ENCODE results near the gene CORO1C. TPM values are rescaled to one million over a fixed set of nuclear protein-coding genes. Genes with fewer than 3 reads are reported as not detected.

The CORO1C gene
- polyA plus RNA-seq, 1 experiment: 596 TPM

DNA sequence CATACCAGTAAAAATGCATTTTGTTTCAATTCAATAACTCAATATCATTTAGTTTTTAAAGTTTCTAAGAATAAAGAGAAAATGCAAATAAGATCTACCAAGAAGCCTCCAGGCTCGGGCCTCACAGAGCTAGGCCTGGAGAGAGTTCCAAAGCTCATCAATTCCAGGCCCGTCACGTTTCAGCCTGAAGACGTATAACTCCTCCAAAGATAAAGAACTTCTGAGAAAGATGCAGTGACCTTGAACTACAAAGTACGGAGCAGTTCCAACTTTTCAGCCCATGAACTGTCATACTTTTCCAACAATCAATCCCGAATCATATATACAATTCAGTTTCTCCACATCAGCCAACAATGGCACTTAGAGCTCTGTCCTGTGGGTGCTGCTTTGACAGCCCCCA lies 17.8 kb downstream of the CORO1C start:
- no peak overlapping the region; the same call in 1 of the 2 replicates for H3K4me3 ChIP-seq (ENCODE audit: low read depth, low read length)
- ChIA-PET POLR2A (interaction anchor here (0.5 to 1.3 kb wide), 4 partner anchors 9 to 74 kb away, joined by 3 to 9 read pairs (median 6); no protein-coding TSS in a partner anchor), CTCF (interaction anchor here (0.7 kb wide), 1 partner anchor 10 kb away, joined by 5 read pairs; no protein-coding TSS in a partner anchor)
- H3K27me3 ChIP-seq (ENCODE audit: control insufficient read depth, insufficient read depth, low read length): no peaks in the 10 kb centered on the region
- no peaks in the 10 kb centered on the region for H3K9me3 ChIP-seq (ENCODE audit: control insufficient read depth, insufficient read depth, low read length)
- TF ChIP-seq, protein P1, sequence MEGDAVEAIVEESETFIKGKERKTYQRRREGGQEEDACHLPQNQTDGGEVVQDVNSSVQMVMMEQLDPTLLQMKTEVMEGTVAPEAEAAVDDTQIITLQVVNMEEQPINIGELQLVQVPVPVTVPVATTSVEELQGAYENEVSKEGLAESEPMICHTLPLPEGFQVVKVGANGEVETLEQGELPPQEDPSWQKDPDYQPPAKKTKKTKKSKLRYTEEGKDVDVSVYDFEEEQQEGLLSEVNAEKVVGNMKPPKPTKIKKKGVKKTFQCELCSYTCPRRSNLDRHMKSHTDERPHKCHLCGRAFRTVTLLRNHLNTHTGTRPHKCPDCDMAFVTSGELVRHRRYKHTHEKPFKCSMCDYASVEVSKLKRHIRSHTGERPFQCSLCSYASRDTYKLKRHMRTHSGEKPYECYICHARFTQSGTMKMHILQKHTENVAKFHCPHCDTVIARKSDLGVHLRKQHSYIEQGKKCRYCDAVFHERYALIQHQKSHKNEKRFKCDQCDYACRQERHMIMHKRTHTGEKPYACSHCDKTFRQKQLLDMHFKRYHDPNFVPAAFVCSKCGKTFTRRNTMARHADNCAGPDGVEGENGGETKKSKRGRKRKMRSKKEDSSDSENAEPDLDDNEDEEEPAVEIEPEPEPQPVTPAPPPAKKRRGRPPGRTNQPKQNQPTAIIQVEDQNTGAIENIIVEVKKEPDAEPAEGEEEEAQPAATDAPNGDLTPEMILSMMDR (IDR thresholded peaks at IDR 0.05; ENCODE audit: low read depth, low read length): no peak
- H3K27ac ChIP-seq (ENCODE audit: low read depth, low read length): no peak overlapping the region
- DNase-seq (ENCODE audit: low read depth, low spot score): no peak

DNA sequence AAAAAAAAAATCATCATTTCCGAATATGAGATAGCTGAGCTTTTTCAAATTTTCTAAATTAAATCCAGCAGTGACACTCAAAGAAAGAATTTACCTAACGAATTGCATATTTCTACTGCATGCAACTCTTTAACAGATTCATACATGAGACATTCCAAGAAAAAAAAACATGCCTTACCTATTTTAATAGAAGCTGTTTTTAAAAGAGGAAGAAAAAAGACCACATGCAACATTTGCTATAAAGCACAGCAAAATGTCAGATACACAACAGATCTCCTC lies 18.5 kb downstream of the CORO1C start:
- ChIA-PET POLR2A (interaction anchor here (0.5 to 1.3 kb wide), 4 partner anchors 8 to 22 kb away, joined by 3 to 8 read pairs (median 4); no protein-coding TSS in a partner anchor), CTCF (interaction anchor here (0.7 kb wide), 1 partner anchor 11 kb away, joined by 5 read pairs; no protein-coding TSS in a partner anchor)
- no peak overlapping the region; the same call in 1 of the 2 replicates for H3K4me3 ChIP-seq (ENCODE audit: low read depth, low read length)
- H3K9me3 ChIP-seq (ENCODE audit: control insufficient read depth, insufficient read depth, low read length): no peaks in the 10 kb centered on the region
- H3K27ac ChIP-seq (ENCODE audit: low read depth, low read length): no peak overlapping the region
- TF ChIP-seq, protein P1 (IDR thresholded peaks at IDR 0.05; ENCODE audit: low read depth, low read length): no peak
- H3K27me3 ChIP-seq (ENCODE audit: control insufficient read depth, insufficient read depth, low read length): no peaks in the 10 kb centered on the region
- DNase-seq (ENCODE audit: low read depth, low spot score): no peak

DNA sequence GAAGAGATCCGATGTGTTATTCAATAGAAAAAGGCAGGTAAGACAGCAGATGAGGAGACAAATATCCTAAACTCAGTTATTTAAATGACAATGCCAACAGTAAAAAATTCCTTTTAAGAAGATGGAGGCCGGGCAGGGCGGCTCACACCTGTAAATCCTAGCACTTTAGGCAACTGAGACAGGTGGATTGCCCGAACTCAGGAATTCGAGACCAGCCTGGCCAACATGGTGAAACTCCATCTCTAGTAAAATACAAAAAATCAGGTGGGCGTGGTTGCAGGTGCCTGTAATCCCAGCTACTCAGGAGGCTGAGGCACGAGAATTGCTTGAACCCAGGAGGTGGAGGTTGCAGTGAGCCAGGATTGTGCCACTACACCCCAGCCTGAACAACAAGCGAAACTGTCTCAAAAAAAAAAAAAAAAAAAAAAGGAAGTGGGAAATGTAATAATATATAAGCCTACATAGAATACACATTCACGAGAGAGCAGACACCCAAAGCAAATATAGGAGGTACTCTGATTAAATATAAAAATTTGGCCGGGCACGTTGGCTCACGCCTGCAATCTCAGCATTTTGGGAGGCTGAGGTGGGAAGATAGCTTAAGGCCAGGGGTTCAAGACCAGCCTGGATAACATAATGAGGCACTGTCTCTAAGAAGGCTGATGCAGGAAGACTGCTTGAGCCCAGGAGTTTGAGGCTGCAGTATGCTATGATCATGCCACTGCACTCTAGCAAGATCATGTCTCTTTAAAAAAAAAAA lies 19.0 kb downstream of the CORO1C start:
- DNase-seq (ENCODE audit: low read depth, low spot score): no peak
- no peaks in the 10 kb centered on the region for H3K9me3 ChIP-seq (ENCODE audit: control insufficient read depth, insufficient read depth, low read length)
- ChIA-PET CTCF (interaction anchor here (0.7 kb wide), 1 partner anchor 11 kb away, joined by 5 read pairs; no protein-coding TSS in a partner anchor), POLR2A (interaction anchor here (0.6 to 1.3 kb wide), 5 partner anchors 11 to 93 kb away, joined by 3 to 8 read pairs (median 4); no protein-coding TSS in a partner anchor)
- no peak overlapping the region for H3K27ac ChIP-seq (ENCODE audit: low read depth, low read length)
- TF ChIP-seq, protein P1 (IDR thresholded peaks at IDR 0.05; ENCODE audit: low read depth, low read length): no peak
- H3K27me3 ChIP-seq (ENCODE audit: control insufficient read depth, insufficient read depth, low read length): no peaks in the 10 kb centered on the region
- no peak overlapping the region for H3K4me3 ChIP-seq (ENCODE audit: low read depth, low read length)

DNA sequence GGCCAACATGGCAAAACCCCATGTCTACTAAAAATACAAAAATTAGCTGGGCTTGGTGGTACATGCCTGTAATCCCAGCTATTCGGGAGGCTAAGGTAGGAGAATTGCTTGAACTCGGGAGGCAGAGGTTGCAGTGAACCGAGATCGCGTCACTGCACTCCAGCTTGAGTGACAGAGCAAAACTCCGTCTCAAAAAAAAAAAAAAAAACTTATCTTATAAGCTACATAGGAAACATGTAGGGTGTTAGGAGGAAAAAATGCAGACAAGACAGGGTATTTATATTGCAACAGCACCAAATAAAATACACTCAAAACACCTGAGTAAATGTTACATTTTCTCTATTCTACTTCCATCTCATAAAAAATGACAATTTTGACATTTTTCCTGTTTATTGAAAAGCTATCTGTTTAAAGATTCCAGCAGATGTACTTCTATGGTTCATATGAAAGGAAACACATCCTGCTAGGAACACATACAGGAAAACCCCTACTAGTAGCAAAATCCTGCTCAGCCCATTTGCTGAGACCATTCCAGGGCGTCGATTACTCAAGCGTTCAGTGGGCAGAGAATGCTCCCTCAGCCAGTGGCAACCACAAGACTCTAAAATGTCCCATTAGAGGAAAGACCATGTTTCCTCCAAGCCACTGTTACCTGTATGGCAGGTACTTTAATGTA lies 19.7 kb downstream of the CORO1C start:
- ChIA-PET CTCF (no interaction called here), POLR2A (interaction anchor here (0.6 kb wide), 2 partner anchors 62 to 93 kb away, joined by 3 to 4 read pairs; no protein-coding TSS in a partner anchor)
- no peak for DNase-seq (ENCODE audit: low read depth, low spot score)
- Histone ChIP-seq H3K9me3 (ENCODE audit: control insufficient read depth, insufficient read depth, low read length) (no peaks in the 10 kb centered on the region), H3K27ac (ENCODE audit: low read depth, low read length) (no peak overlapping the region), H3K27me3 (ENCODE audit: control insufficient read depth, insufficient read depth, low read length) (no peaks in the 10 kb centered on the region), H3K4me3 (ENCODE audit: low read depth, low read length) (no peak overlapping the region)
- TF ChIP-seq, protein P1 (IDR thresholded peaks at IDR 0.05; ENCODE audit: low read depth, low read length): no peak

DNA sequence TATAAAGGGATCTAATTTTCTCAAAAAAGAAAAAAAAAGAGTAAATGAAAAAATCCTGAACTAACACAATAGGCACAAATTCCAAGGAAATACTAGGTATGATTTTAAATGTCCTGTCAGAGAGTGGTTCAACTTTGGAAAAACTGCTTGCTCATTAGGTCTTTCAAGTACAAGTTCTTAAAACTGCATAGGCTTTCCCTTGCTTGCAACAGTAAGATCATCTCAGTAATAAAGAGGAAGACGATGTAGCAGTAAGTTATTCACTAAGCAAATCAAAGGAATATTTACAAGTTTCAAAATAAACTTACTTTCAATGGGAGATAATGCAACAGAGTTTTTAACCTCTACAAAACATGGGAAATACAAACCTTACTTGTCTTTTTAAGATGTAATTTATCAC lies 21.6 kb downstream of the CORO1C start:
- no peaks in the 10 kb centered on the region for H3K27me3 ChIP-seq (ENCODE audit: control insufficient read depth, insufficient read depth, low read length)
- no peaks in the 10 kb centered on the region for H3K9me3 ChIP-seq (ENCODE audit: control insufficient read depth, insufficient read depth, low read length)
- TF ChIP-seq, protein P1 (IDR thresholded peaks at IDR 0.05; ENCODE audit: low read depth, low read length): no peak
- DNase-seq (ENCODE audit: low read depth, low spot score): no peak
- ChIA-PET CTCF (interaction anchor here (0.6 kb wide), 1 partner anchor 32 kb away, joined by 3 read pairs; no protein-coding TSS in a partner anchor), POLR2A (no interaction called here)
- no peak overlapping the region for H3K27ac ChIP-seq (ENCODE audit: low read depth, low read length)
- H3K4me3 ChIP-seq (ENCODE audit: low read depth, low read length): no peak overlapping the region

Data from AG04450 (cell line).